Smooth muscle cell (in vitro differentiated cells): ENCODE measurements around the gene TMEM106C. TPM values are rescaled to one million over a fixed set of nuclear protein-coding genes. Genes with fewer than 3 reads are reported as not detected.

Source experiments
- DNase-seq: peaks from one replicate; lab custom pipeline; 2025; ENCODE audit not compliant: unreplicated experiment; lab: John Stamatoyannopoulos, UW
- H2AFZ ChIP-seq: fragments of 200-600 bp; sonication (generic); 2 replicates; pipeline ENCODE4 v1.6.0; 2016; ENCODE audit warnings: antibody characterized with exemption, low read depth, mild to moderate bottlenecking
- H3F3A ChIP-seq: fragments of 200-600 bp; sonication (generic); 2 replicates; pipeline ENCODE4 v1.6.0; 2017; ENCODE audit warnings: antibody characterized with exemption, low read depth
- H3K27ac ChIP-seq: fragments of 200-600 bp; sonication (generic); 2 replicates; pipeline ENCODE4 v1.5.1; 2016; ENCODE audit warnings: low read depth, mild to moderate bottlenecking
- H3K27me3 ChIP-seq: fragments of 200-600 bp; sonication (generic); 2 replicates; pipeline ENCODE4 v1.6.1; 2016; ENCODE audit warnings: low read depth, mild to moderate bottlenecking
- H3K36me3 ChIP-seq: fragments of 200-600 bp; sonication (generic); 2 replicates; pipeline ENCODE4 v1.5.1; 2016; ENCODE audit warnings: low read depth
- H3K4me1 ChIP-seq: fragments of 200-600 bp; sonication (generic); 2 replicates; pipeline ENCODE4 v1.5.1; 2016; ENCODE audit warnings: low read depth
- H3K4me2 ChIP-seq: fragments of 200-600 bp; sonication (generic); 2 replicates; pipeline ENCODE4 v1.6.0; 2016; ENCODE audit warnings: mild to moderate bottlenecking
- H3K4me3 ChIP-seq: fragments of 200-600 bp; sonication (generic); 2 replicates; pipeline ENCODE4 v1.5.1; 2016; ENCODE audit warnings: mild to moderate bottlenecking
- H3K79me2 ChIP-seq: fragments of 200-600 bp; sonication (generic); 2 replicates; pipeline ENCODE4 v1.6.0; 2016; ENCODE audit warnings: low read depth, mild to moderate bottlenecking
- H3K9ac ChIP-seq: fragments of 200-600 bp; sonication (generic); 2 replicates; pipeline ENCODE4 v1.6.0; 2016; ENCODE audit warnings: low read depth
- H3K9me3 ChIP-seq: fragments of 200-600 bp; sonication (generic); replicated peaks from 2 replicates; pipeline ENCODE4 v1.5.1; 2016; ENCODE audit warnings: low read depth
- H4K20me1 ChIP-seq: fragments of 200-600 bp; sonication (generic); 2 replicates; pipeline ENCODE4 v1.6.0; 2016; ENCODE audit warnings: low read depth
- CTCF ChIP-seq: fragments of 200-600 bp; sonication (generic); IDR thresholded peaks from 2 replicates; pipeline ENCODE4 v1.5.1; 2017; ENCODE audit warnings: borderline replicate concordance, mild to moderate bottlenecking, antibody characterized with exemption; ENCODE audit not compliant: insufficient read depth, poor library complexity, severe bottlenecking
- WGBS: methylation state at CpG from one replicate; pipeline ENCODE4 v1.1.7; 2016; ENCODE audit warnings: low lambda C conversion rate; 5-methylcytosine and 5-hydroxymethylcytosine counted together
- polyA plus RNA-seq: library from polyadenylated mRNA; unstranded; fragments of >200 nt; fragmentation: Nextera tagmentation; extraction: Ambion mirVana; gene quantifications from 2 replicates; pipeline ENCODE4 v1.2.1, GENCODE V29; 2016
- total RNA-seq: library from RNA; depleted of rRNA; stranded (reverse); fragments of >200 nt; gene quantifications from 2 replicates; pipeline ENCODE4 v1.2.3, GENCODE V29; 2014

Gene TMEM106C
- total and polyA plus RNA-seq, 2 experiments from 2014 or later = 42.7 to 58.9 TPM

GRCh38 chr12:48005001-48005749 lies 41.8 kb downstream of the TMEM106C start:
- no peaks in the 10 kb centered on the region for H3K79me2 ChIP-seq
- no peaks in the 10 kb centered on the region for H4K20me1 ChIP-seq
- H3K27ac ChIP-seq = no peak overlapping the region
- H3K4me2 ChIP-seq = peak overlapping the region; percentile 98
- H3K9me3 ChIP-seq = no peaks in the 10 kb centered on the region
- 19% methylated on average over 24 of the region's 30 CpGs for WGBS
- H3K4me1 ChIP-seq = peaks cover 29% of the 10 kb centered on the region
- H3K4me3 ChIP-seq = peak overlapping the region; percentile 59
- no peak for TF ChIP-seq CTCF
- peaks cover 83% of the 10 kb centered on the region for H3K27me3 ChIP-seq
- no peak for DNase-seq
- H2AFZ ChIP-seq = no peak overlapping the region
- H3K36me3 ChIP-seq = no peaks in the 10 kb centered on the region
- H3K9ac ChIP-seq = no peak overlapping the region
- peaks cover 6% of the 10 kb centered on the region for H3F3A ChIP-seq

- DNase-seq = no peak
- Histone ChIP-seq H3K36me3 (no peaks in the 10 kb centered on the region), H3K9ac (no peak overlapping the region), H3K27me3 (peaks cover 88% of the 10 kb centered on the region), H3K27ac (no peak overlapping the region), H3F3A (peaks cover 6% of the 10 kb centered on the region), H3K9me3 (no peaks in the 10 kb centered on the region), H2AFZ (no peak overlapping the region), H3K4me1 (peaks cover 29% of the 10 kb centered on the region), H3K4me2 (no peak overlapping the region), H3K79me2 (no peaks in the 10 kb centered on the region), H3K4me3 (no peak overlapping the region), H4K20me1 (no peaks in the 10 kb centered on the region)
- no peak for TF ChIP-seq CTCF
Measured at GRCh38 chr12:48005750-48006021, 42.3 kb downstream of the TMEM106C start.

- H3K9me3 ChIP-seq = no peaks in the 10 kb centered on the region
- DNase-seq = no peak
- no peak overlapping the region for H3K9ac ChIP-seq
- H4K20me1 ChIP-seq = no peaks in the 10 kb centered on the region
- peaks cover 27% of the 10 kb centered on the region for H3K4me1 ChIP-seq
- no peaks in the 10 kb centered on the region for H3K36me3 ChIP-seq
- H3K4me3 ChIP-seq = no peak overlapping the region
- 91% methylated on average over 4 of the region's 4 CpGs for WGBS
- H3K27me3 ChIP-seq = peaks cover 99% of the 10 kb centered on the region
- no peak overlapping the region for H3K4me2 ChIP-seq
- no peak for TF ChIP-seq CTCF
- H3K27ac ChIP-seq = no peak overlapping the region
- H2AFZ ChIP-seq = no peak overlapping the region
- H3K79me2 ChIP-seq = no peaks in the 10 kb centered on the region
- H3F3A ChIP-seq = no peaks in the 10 kb centered on the region
Measured at GRCh38 chr12:48007206-48007605, 43.8 kb downstream of the TMEM106C start.

- peaks cover 99% of the 10 kb centered on the region for H3K27me3 ChIP-seq
- no peak for TF ChIP-seq CTCF
- H3K36me3 ChIP-seq = no peaks in the 10 kb centered on the region
- H4K20me1 ChIP-seq = no peaks in the 10 kb centered on the region
- H3K9me3 ChIP-seq = no peaks in the 10 kb centered on the region
- no peak overlapping the region for H3K4me3 ChIP-seq
- no peak overlapping the region for H3K4me2 ChIP-seq
- no peak for DNase-seq
- H3K9ac ChIP-seq = no peak overlapping the region
- H3F3A ChIP-seq = no peaks in the 10 kb centered on the region
- no peak overlapping the region for H3K27ac ChIP-seq
- no peak overlapping the region for H2AFZ ChIP-seq
- WGBS = 21% methylated on average over 2 of the region's 2 CpGs
- no peaks in the 10 kb centered on the region for H3K79me2 ChIP-seq
- peaks cover 16% of the 10 kb centered on the region for H3K4me1 ChIP-seq
Measured at GRCh38 chr12:48008349-48008748, 45.0 kb downstream of the TMEM106C start.
